ENCODE measurements around the gene EFS.

- TF ChIP-seq CTCF (IDR thresholded peaks at IDR 0.05): no peak
- no peak for TF ChIP-seq POLR2AphosphoS5 (IDR thresholded peaks at IDR 0.05)
Measured at GRCh38 chr14:23403908-23404307, 38.9 kb upstream of the EFS start.

All from suprapubic skin (tissue), 3 donors.